GM11168 (cell line): Measurements from ENCODE around the gene LEFTY1.
"Not testable (repeated sequence)": the region's sequence is repeated elsewhere in the genome, so short reads cannot be mapped to it uniquely, and the experiment has no call there.

Experiments used
- in situ Hi-C: fragments of 300-500 bp; cut with MboI; formaldehyde crosslinking; loops from one replicate; pipeline ENCODE4 v1.12.0; 2022; ENCODE audit warnings: low sequenced_read_pairs; ENCODE audit not compliant: unreplicated experiment

Gene LEFTY1

DNA sequence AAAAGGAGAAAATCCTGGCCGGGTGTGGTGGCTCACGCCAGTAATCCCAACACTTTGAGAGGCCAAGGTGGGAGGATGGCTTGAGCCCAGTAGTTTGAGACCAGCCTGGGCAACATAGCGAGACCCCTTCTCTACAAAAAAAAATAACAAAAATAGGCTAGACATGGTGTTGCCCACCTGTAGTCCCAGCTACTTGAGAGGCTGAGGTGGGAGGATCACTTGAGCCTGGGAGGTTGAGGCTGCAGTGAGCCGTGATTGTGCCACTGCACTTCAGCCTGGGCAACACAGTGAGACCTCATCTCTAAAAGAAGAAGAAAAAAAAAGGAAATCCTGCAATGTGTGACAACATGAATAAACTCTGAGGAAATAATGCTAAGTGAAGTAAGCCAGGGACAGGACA, 52.6 kb downstream of the LEFTY1 start:
- in situ Hi-C loops, result not testable (repeated sequence)
